PC-9 (cell line): ENCODE measurements around the gene APBB3.

ENCODE experiments used
- CTCF ChIP-seq: fragments of 200-600 bp; sonication (generic); conservative IDR thresholded peaks from 2 replicates; pipeline ENCODE4 v1.6.1; 2017; ENCODE audit warnings: mixed run types, antibody characterized with exemption, mild to moderate bottlenecking, moderate library complexity
- EZH2 ChIP-seq: fragments of 200-600 bp; sonication (generic); IDR thresholded peaks from 2 replicates; pipeline ENCODE4 v1.8.0; 2017; ENCODE audit warnings: antibody characterized with exemption, low read depth

- no peak for TF ChIP-seq CTCF
- TF ChIP-seq EZH2, result no peak
Observed at GRCh38 chr5:140575309-140575708, 10.9 kb upstream of the APBB3 start.
